NCI-H69 (cell line): ENCODE measurements around the gene CCDC92B.

Experiments used
- DNase-seq: peaks from one replicate; lab custom pipeline; 2025; lab: John Stamatoyannopoulos, UW

The CCDC92B gene

GRCh38 chr17:2778489-2778888 lies 29.0 kb upstream of the CCDC92B start:
- no peak for DNase-seq

- DNase-seq, result peak; percentile 27
Observed at GRCh38 chr17:2777242-2777867, 27.9 kb upstream of the CCDC92B start.

- peak; percentile 86 for DNase-seq
Observed at GRCh38 chr17:2776589-2777241, 27.3 kb upstream of the CCDC92B start.

GRCh38 chr17:2775206-2775605 lies 25.8 kb upstream of the CCDC92B start:
- no peak for DNase-seq

- no peak for DNase-seq
Observed at GRCh38 chr17:2770129-2770528, 20.7 kb upstream of the CCDC92B start.

- DNase-seq, result no peak
Observed at GRCh38 chr17:2758870-2759269, 9.4 kb upstream of the CCDC92B start.

GRCh38 chr17:2755891-2756724 lies 6.7 kb upstream of the CCDC92B start:
- DNase-seq, result peak; percentile 39

- DNase-seq, result no peak
Observed at GRCh38 chr17:2751491-2751890, 2.0 kb upstream of the CCDC92B start.

- no peak for DNase-seq
Observed at GRCh38 chr17:2750721-2751120, 1.3 kb upstream of the CCDC92B start.

GRCh38 chr17:2749784-2750181 lies 331 bp upstream of the CCDC92B start:
- DNase-seq, result peak; percentile 76

- no peak for DNase-seq
Observed at GRCh38 chr17:2745317-2746037, 4.0 kb downstream of the CCDC92B start.

GRCh38 chr17:2737693-2738092 lies 11.8 kb downstream of the CCDC92B start:
- no peak for DNase-seq

- DNase-seq, result no peak
Observed at GRCh38 chr17:2736956-2737355, 12.5 kb downstream of the CCDC92B start.

- no peak for DNase-seq
Observed at GRCh38 chr17:2735896-2736295, 13.6 kb downstream of the CCDC92B start.

GRCh38 chr17:2734939-2735338 lies 14.5 kb downstream of the CCDC92B start:
- no peak for DNase-seq

- DNase-seq, result no peak
Observed at GRCh38 chr17:2731807-2732206, 17.6 kb downstream of the CCDC92B start.

- DNase-seq, result no peak
Observed at GRCh38 chr17:2730764-2731353, 18.6 kb downstream of the CCDC92B start.

- peak; percentile 75 for DNase-seq
Observed at GRCh38 chr17:2724784-2725164, 24.7 kb downstream of the CCDC92B start.

- peak; percentile 69 for DNase-seq
Observed at GRCh38 chr17:2723997-2724783, 25.3 kb downstream of the CCDC92B start.

GRCh38 chr17:2723505-2723996 lies 25.9 kb downstream of the CCDC92B start:
- DNase-seq, result peak; percentile 58

- DNase-seq, result no peak
Observed at GRCh38 chr17:2722611-2723010, 26.8 kb downstream of the CCDC92B start.
